K562 (cell line): ENCODE measurements around the gene SLC3A2. TPM values are rescaled to one million over a fixed set of nuclear protein-coding genes. Genes with fewer than 3 reads are reported as not detected.

Experiments
- C11orf30 ChIP-seq: fragments of 450-650 bp; IDR thresholded peaks from 2 replicates; pipeline ENCODE4 v1.6.1; 2016; ENCODE audit warnings: low read depth, mild to moderate bottlenecking
- CC2D1A ChIP-seq: fragments of 450-650 bp; IDR thresholded peaks from 2 replicates; pipeline ENCODE4 v1.6.1; 2017; ENCODE audit warnings: mild to moderate bottlenecking
- COPS2 ChIP-seq: fragments of 450-650 bp; conservative IDR thresholded peaks from 2 replicates; pipeline ENCODE4 v1.6.1; 2016; ENCODE audit warnings: mild to moderate bottlenecking, moderate library complexity
- ETV5 ChIP-seq: sonication (generic); formaldehyde crosslinking; IDR thresholded peaks from 2 replicates; pipeline ENCODE4 v1.4.0; 2020; ENCODE audit warnings: low read depth, mild to moderate bottlenecking, missing genetic modification reagents
- FOXJ3 ChIP-seq: sonication (generic); formaldehyde crosslinking; IDR thresholded peaks from 2 replicates; pipeline ENCODE4 v1.4.0; 2020; ENCODE audit warnings: mild to moderate bottlenecking, missing genetic modification reagents
- HDAC1 ChIP-seq, 2 experiments: fragments of 450-650 bp; IDR thresholded peaks; 2 replicates each; pipeline ENCODE4 v1.6.1; 2016 to 2017; ENCODE audit warnings: inconsistent platforms in 1 of 2, mild to moderate bottlenecking in 1 of 2, moderate library complexity in 1 of 2
- HSF4 ChIP-seq: fragments of 250-450 bp; sonication (Bioruptor Pico); IDR thresholded peaks from 2 replicates; pipeline ENCODE4 v2.1.2; 2022; ENCODE audit warnings: mild to moderate bottlenecking, moderate library complexity, borderline replicate concordance
- MAFK ChIP-seq: IDR thresholded peaks from 2 replicates; pipeline ENCODE4 v1.6.1; 2011; ENCODE audit warnings: low read length, improper control_type of control experiment
- NFRKB ChIP-seq: fragments of 450-650 bp; IDR thresholded peaks from 2 replicates; pipeline ENCODE4 v1.6.1; 2016; ENCODE audit warnings: low read depth
- POLR2AphosphoS2 ChIP-seq: IDR thresholded peaks from 2 replicates; pipeline ENCODE4 v1.6.1; 2012; ENCODE audit warnings: low read length, improper control_type of control experiment
- PTBP1 ChIP-seq: fragments of 200-400 bp; formaldehyde crosslinking; IDR thresholded peaks from 2 replicates; pipeline ENCODE4 v1.6.1; 2017; ENCODE audit warnings: low read depth, low read length
- RAD51 ChIP-seq: fragments of 450-650 bp; IDR thresholded peaks from 2 replicates; pipeline ENCODE4 v1.7.1; 2016; ENCODE audit warnings: low read depth, mild to moderate bottlenecking, borderline replicate concordance
- SIN3A ChIP-seq, 2 experiments: fragments of 150-350 bp in 1 of 2; IDR thresholded peaks; 2 replicates each; pipeline ENCODE4 v1.6.1; 2011 to 2016; ENCODE audit warnings: borderline replicate concordance in 2 of 2, low read depth in 2 of 2, low read length in 2 of 2, mild to moderate bottlenecking in 2 of 2, moderate library complexity in 2 of 2; ENCODE audit not compliant: control insufficient read depth in 1 of 2
- U2AF1 ChIP-seq: fragments of 200-400 bp; formaldehyde crosslinking; optimal IDR thresholded peaks from 2 replicates; pipeline ENCODE3; 2017; ENCODE audit warnings: mild to moderate bottlenecking, low read depth, low read length, moderate library complexity
- ZNF830 ChIP-seq: fragments of 250-450 bp; sonication (Bioruptor Pico); IDR thresholded peaks from 2 replicates; pipeline ENCODE4 v1.5.0; 2021; ENCODE audit warnings: mild to moderate bottlenecking
- polyA plus RNA-seq, 8 experiments: library from polyadenylated mRNA; depleted of rRNA in 4 of 8; stranded (reverse) in 5 of 8; unstranded in 3 of 8; fragments of >200 nt; fragmentation: Nextera tagmentation in 2 of 8; fragmentation: Illumina TruSeq in 1 of 8; extraction: Ambion mirVana in 2 of 8; extraction: Trizol in 1 of 8; gene quantifications; 2 replicates each; pipeline versions ENCODE4 v1.2.1 to v1.2.3, GENCODE V29; 2011 to 2014; ENCODE audit warnings: inconsistent platforms in 1 of 8, missing spikeins in 1 of 8
- total RNA-seq, 7 experiments: library from RNA; depleted of rRNA in 6 of 7; stranded (reverse); fragments of >200 nt in 6 of 7; fragmentation: Illumina TruSeq in 2 of 7; extraction: Trizol in 2 of 7; gene quantifications; 2 replicates each; pipeline versions ENCODE4 v1.2.1 to v1.2.3, GENCODE V29; 2011 to 2021; ENCODE audit warnings: low replicate concordance in 1 of 7
- TF ChIP-seq, protein P1 (sequence below), 2 experiments: IDR thresholded peaks in 1 of 2; conservative IDR thresholded peaks in 1 of 2; 2 replicates each; pipeline ENCODE4 v1.6.1; 2016; ENCODE audit warnings: low read depth in 2 of 2, mild to moderate bottlenecking in 1 of 2, missing compliant biosample characterization in 1 of 2, missing genetic modification characterization in 1 of 2, moderate library complexity in 1 of 2
- TF ChIP-seq, protein P2 (sequence below): fragments of 250-450 bp; sonication (Bioruptor Pico); IDR thresholded peaks from 2 replicates; pipeline ENCODE4 v1.5.0; 2022; ENCODE audit warnings: mild to moderate bottlenecking
- TF ChIP-seq, protein P3 (sequence below): fragments of 450-650 bp; IDR thresholded peaks from 2 replicates; pipeline ENCODE4 v1.6.1; 2016; ENCODE audit warnings: mild to moderate bottlenecking
- TF ChIP-seq, protein P4 (sequence below): sonication (generic); formaldehyde crosslinking; IDR thresholded peaks from 2 replicates; pipeline ENCODE4 v1.8.1; 2023; ENCODE audit warnings: mild to moderate bottlenecking, missing genetic modification reagents, moderate library complexity

SLC3A2 gene
- total and polyA plus RNA-seq, 9 of the 15 experiments (the other 6 are each of a cell fraction or from before 2014, with no cell fraction given), result 20.0 to 296 (median 214) TPM

DNA sequence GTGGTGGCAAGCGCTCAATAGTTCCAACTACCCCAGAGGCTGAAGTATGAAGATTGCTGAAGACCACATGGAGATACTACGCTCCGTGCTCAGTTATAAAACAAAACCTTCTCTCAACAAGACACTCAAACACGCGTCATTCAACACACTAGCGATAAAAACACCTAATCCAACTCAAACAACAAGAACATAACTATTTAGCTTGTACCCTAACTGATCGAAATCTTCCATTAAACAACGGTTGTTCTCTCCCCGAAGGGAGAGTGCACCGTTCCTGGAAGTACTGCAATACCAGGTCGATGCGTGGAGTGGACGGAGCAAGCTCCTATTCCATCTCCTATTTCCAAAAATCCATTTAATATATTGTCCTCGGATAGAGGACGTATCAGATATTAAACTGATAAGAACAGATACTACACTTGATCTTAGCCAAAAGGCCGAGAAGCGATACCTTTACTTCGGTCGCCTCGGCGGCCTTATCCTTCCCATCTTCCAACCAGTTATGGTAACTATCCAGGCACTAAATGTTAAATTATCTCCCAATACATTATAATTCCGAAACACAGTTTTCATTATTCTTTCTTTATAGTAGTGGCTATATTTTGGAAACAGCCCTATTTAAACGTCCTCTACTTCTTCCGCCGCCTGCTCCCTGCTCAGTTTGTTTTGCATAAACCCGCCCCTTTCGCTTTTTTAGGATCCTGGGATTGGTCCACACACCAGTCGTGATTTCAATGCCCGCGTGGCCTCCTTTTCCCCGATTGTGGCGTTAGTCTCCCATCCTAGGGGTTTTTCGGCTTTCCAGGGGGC, 39.1 kb upstream of the SLC3A2 start (continued):
- TF ChIP-seq, protein P1, sequence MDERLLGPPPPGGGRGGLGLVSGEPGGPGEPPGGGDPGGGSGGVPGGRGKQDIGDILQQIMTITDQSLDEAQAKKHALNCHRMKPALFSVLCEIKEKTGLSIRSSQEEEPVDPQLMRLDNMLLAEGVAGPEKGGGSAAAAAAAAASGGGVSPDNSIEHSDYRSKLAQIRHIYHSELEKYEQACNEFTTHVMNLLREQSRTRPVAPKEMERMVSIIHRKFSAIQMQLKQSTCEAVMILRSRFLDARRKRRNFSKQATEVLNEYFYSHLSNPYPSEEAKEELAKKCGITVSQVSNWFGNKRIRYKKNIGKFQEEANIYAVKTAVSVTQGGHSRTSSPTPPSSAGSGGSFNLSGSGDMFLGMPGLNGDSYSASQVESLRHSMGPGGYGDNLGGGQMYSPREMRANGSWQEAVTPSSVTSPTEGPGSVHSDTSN (CRISPR knock-in tag; IDR thresholded peaks at IDR 0.05; ENCODE audit: low read depth), result no peak
- TF ChIP-seq, protein P1 (tag; conservative IDR thresholded peaks at IDR 0.05; ENCODE audit: low read depth), result peak; percentile 88
- TF ChIP-seq U2AF1, result no peak
- TF ChIP-seq FOXJ3 (CRISPR knock-in tag), result no peak
- TF ChIP-seq POLR2AphosphoS2, result peak; percentile 100
- peak; percentile 15; the same call in 1 of the 2 replicates for TF ChIP-seq MAFK
- no peak; the same call in 1 of the 2 replicates for TF ChIP-seq PTBP1
- TF ChIP-seq, protein P2, sequence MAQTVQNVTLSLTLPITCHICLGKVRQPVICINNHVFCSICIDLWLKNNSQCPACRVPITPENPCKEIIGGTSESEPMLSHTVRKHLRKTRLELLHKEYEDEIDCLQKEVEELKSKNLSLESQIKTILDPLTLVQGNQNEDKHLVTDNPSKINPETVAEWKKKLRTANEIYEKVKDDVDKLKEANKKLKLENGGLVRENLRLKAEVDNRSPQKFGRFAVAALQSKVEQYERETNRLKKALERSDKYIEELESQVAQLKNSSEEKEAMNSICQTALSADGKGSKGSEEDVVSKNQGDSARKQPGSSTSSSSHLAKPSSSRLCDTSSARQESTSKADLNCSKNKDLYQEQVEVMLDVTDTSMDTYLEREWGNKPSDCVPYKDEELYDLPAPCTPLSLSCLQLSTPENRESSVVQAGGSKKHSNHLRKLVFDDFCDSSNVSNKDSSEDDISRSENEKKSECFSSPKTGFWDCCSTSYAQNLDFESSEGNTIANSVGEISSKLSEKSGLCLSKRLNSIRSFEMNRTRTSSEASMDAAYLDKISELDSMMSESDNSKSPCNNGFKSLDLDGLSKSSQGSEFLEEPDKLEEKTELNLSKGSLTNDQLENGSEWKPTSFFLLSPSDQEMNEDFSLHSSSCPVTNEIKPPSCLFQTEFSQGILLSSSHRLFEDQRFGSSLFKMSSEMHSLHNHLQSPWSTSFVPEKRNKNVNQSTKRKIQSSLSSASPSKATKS (CRISPR knock-in tag), result peak; percentile 100
- peak; percentile 96 to 98 for TF ChIP-seq SIN3A (IDR thresholded peaks at IDR 0.05; ENCODE audit: borderline replicate concordance in 2 of 2, control insufficient read depth in 1 of 2, low read depth in 2 of 2, low read length in 2 of 2)
- peak; percentile 100 for TF ChIP-seq ZNF830 (CRISPR knock-in tag)
- peak; percentile 61 for TF ChIP-seq CC2D1A
- no peak for TF ChIP-seq C11orf30
- TF ChIP-seq ETV5 (CRISPR knock-in tag), result peak; percentile 85
- TF ChIP-seq, protein P3, sequence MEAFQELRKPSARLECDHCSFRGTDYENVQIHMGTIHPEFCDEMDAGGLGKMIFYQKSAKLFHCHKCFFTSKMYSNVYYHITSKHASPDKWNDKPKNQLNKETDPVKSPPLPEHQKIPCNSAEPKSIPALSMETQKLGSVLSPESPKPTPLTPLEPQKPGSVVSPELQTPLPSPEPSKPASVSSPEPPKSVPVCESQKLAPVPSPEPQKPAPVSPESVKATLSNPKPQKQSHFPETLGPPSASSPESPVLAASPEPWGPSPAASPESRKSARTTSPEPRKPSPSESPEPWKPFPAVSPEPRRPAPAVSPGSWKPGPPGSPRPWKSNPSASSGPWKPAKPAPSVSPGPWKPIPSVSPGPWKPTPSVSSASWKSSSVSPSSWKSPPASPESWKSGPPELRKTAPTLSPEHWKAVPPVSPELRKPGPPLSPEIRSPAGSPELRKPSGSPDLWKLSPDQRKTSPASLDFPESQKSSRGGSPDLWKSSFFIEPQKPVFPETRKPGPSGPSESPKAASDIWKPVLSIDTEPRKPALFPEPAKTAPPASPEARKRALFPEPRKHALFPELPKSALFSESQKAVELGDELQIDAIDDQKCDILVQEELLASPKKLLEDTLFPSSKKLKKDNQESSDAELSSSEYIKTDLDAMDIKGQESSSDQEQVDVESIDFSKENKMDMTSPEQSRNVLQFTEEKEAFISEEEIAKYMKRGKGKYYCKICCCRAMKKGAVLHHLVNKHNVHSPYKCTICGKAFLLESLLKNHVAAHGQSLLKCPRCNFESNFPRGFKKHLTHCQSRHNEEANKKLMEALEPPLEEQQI, result no peak; the same call in 1 of the 2 replicates
- TF ChIP-seq HDAC1 (IDR thresholded peaks at IDR 0.05), result peak; percentile 80 to 91
- TF ChIP-seq HSF4 (CRISPR knock-in tag), result no peak; the same call in 1 of the 2 replicates
- no peak; the same call in 1 of the 2 replicates for TF ChIP-seq RAD51
- TF ChIP-seq COPS2, result no peak
- peak; percentile 69; the same call in 1 of the 2 replicates for TF ChIP-seq NFRKB
- TF ChIP-seq, protein P4, sequence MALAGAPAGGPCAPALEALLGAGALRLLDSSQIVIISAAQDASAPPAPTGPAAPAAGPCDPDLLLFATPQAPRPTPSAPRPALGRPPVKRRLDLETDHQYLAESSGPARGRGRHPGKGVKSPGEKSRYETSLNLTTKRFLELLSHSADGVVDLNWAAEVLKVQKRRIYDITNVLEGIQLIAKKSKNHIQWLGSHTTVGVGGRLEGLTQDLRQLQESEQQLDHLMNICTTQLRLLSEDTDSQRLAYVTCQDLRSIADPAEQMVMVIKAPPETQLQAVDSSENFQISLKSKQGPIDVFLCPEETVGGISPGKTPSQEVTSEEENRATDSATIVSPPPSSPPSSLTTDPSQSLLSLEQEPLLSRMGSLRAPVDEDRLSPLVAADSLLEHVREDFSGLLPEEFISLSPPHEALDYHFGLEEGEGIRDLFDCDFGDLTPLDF, result peak; percentile 92
